Thyroid gland (tissue), 4 donors: ENCODE measurements around the gene TUBGCP3. TPM values are rescaled to one million over a fixed set of nuclear protein-coding genes. Genes with fewer than 3 reads are reported as not detected.

ENCODE experiments used
- DNase-seq, 2 donors: peaks; one replicate each; pipeline ENCODE4 v3.0.0-alpha.2; 2019
- H3K27ac ChIP-seq, 3 donors: fragments of 200-600 bp; sonication (generic); 1 replicate in 2 of 3; 2 replicates in 1 of 3; pipeline ENCODE4 v1.5.1; 2016 to 2019; ENCODE audit warnings: mild to moderate bottlenecking in 1 of 3, moderate library complexity in 1 of 3
- H3K27me3 ChIP-seq: fragments of 200-600 bp; sonication (generic); one replicate; pipeline ENCODE4 v1.5.1; 2019
- H3K36me3 ChIP-seq, 2 donors: fragments of 200-600 bp; sonication (generic); one replicate each; pipeline ENCODE4 v1.5.1; 2016 to 2019
- H3K4me1 ChIP-seq, 2 donors: fragments of 200-600 bp; sonication (generic); one replicate each; pipeline ENCODE4 v1.5.1; 2017 to 2019
- H3K4me3 ChIP-seq, 3 donors: fragments of 200-600 bp; sonication (generic); replicated peaks in 1 of 3; 1 replicate in 2 of 3; 2 replicates in 1 of 3; pipeline ENCODE4 v1.5.1; 2016; ENCODE audit warnings: mild to moderate bottlenecking in 1 of 3
- H3K9me3 ChIP-seq: fragments of 200-600 bp; sonication (generic); one replicate; pipeline ENCODE4 v1.5.1; 2017
- POLR2A ChIP-seq, 2 donors: fragments of 450-650 bp; IDR thresholded peaks; one replicate each; pipeline ENCODE4 v1.6.1; 2017; ENCODE audit warnings: antibody characterized with exemption in 2 of 2, mild to moderate bottlenecking in 2 of 2, moderate library complexity in 1 of 2
- WGBS, 2 donors: methylation state at CpG; one replicate each; pipeline ENCODE4 v1.1.5; 2017; 5-methylcytosine and 5-hydroxymethylcytosine counted together
- intact Hi-C: fragments of 100-400 bp; cut with DNase I; formaldehyde crosslinking; loops from one replicate; pipeline ENCODE4 v1.15.1; 2023
- total RNA-seq, 4 donors: library from RNA; depleted of rRNA; stranded (reverse); fragments of >200 nt; gene quantifications; one replicate each; pipeline ENCODE4 v1.2.3, GENCODE V29; 2016
- TF ChIP-seq, protein P1 (sequence below), 6 experiments: fragments of 200-600 bp in 3 of 6; fragments of 450-650 bp in 3 of 6; sonication (generic) in 3 of 6; IDR thresholded peaks; one replicate each; pipeline ENCODE4 v1.5.1; 2016 to 2019; ENCODE audit warnings: antibody characterized with exemption in 6 of 6, mild to moderate bottlenecking in 2 of 6, inconsistent platforms in 1 of 6, moderate library complexity in 1 of 6

TUBGCP3 gene
- total RNA-seq, 4 donors from 2014 or later: 27.4 to 49.1 (median 36.0) TPM

DNA sequence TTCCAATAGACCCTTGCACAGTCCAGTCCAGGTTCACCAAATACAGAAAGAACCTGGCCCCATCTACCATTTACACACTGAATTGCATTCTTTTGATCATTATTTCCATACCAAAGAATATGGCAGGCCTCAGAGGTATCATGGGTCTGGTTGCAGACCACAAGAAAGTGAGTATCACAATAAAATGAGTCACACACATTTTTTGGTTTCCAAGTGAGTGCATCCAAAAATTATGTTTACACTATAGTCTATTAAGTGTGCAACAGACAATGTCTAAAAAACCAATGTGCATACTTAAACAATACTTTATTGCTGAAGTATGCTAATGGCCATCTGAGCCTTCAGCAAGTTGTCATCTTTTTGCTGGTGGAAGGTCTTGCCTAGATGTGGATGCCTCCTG is 106.5 kb downstream of the TUBGCP3 start:
- no peaks in the 10 kb centered on the region for H3K9me3 ChIP-seq
- peaks cover 5 to 6% of the 10 kb centered on the region in 2 donors for H3K36me3 ChIP-seq
- DNase-seq: no peak
- TF ChIP-seq, protein P1, sequence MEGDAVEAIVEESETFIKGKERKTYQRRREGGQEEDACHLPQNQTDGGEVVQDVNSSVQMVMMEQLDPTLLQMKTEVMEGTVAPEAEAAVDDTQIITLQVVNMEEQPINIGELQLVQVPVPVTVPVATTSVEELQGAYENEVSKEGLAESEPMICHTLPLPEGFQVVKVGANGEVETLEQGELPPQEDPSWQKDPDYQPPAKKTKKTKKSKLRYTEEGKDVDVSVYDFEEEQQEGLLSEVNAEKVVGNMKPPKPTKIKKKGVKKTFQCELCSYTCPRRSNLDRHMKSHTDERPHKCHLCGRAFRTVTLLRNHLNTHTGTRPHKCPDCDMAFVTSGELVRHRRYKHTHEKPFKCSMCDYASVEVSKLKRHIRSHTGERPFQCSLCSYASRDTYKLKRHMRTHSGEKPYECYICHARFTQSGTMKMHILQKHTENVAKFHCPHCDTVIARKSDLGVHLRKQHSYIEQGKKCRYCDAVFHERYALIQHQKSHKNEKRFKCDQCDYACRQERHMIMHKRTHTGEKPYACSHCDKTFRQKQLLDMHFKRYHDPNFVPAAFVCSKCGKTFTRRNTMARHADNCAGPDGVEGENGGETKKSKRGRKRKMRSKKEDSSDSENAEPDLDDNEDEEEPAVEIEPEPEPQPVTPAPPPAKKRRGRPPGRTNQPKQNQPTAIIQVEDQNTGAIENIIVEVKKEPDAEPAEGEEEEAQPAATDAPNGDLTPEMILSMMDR (IDR thresholded peaks at IDR 0.05): no peak
- TF ChIP-seq POLR2A (IDR thresholded peaks at IDR 0.05): no peak
- intact Hi-C loops: no loop called here
- H3K4me3 ChIP-seq: no peak overlapping the region
- H3K4me1 ChIP-seq: no peaks in the 10 kb centered on the region
- no peaks in the 10 kb centered on the region for H3K27me3 ChIP-seq
- no peak overlapping the region for H3K27ac ChIP-seq

DNA sequence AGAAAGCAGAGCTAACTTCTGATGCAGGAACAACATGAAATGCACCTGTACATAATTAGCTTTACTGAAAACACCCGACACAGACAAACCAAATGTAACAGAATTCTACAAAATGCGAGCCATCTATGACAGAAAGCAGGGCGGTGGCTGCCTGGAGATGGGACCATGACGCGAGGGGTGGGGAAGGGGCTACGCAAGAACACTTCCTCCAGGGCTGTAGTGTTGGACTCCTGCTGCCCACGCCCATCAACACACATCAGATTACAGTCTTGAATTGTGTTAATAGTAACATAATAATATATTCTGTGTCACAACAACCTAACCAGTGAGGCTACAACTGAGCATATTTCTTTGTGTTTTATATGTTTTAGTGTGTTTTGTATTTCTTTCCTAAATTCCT is 108.6 kb downstream of the TUBGCP3 start:
- no peak for DNase-seq
- Histone ChIP-seq H3K4me1 (no peaks in the 10 kb centered on the region), H3K27ac (no peak overlapping the region), H3K36me3 (no peaks in the 10 kb centered on the region), H3K27me3 (no peaks in the 10 kb centered on the region), H3K9me3 (no peaks in the 10 kb centered on the region), H3K4me3 (no peak overlapping the region)
- intact Hi-C loops: no loop called here
- no peak for TF ChIP-seq POLR2A (IDR thresholded peaks at IDR 0.05)
- TF ChIP-seq, protein P1 (IDR thresholded peaks at IDR 0.05): no peak
- WGBS, 2 donors: 92 to 93% methylated on average over 7 of the region's 7 CpGs

DNA sequence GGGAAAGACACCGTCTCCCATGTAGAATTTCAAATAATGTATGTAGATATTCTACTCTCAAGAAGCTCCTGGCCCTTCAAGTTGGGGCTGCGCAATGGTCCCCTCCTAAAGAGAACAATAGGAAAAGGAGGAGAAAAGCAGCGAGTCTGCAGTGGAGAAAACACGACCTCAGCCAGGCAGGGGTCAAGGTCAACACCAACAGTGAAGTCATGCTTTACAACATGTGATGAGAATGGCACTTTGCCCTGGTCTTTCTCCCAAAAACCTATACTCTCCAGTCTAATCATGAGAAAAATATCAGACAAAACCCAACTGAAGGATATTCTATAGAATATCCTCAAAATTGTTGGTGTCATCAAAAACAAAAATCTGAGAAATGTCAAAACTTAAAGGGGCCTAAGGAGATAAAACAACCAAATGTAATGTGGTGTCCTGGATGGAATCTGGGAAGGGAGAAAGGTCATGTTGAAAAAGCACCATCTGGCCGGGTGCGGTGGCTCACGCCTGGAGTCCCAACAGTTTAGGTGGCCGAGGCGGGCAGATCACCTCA is 110.8 kb downstream of the TUBGCP3 start:
- no peaks in the 10 kb centered on the region for H3K4me1 ChIP-seq
- intact Hi-C loops: no loop called here
- H3K4me3 ChIP-seq: no peak overlapping the region
- no peaks in the 10 kb centered on the region for H3K27me3 ChIP-seq
- TF ChIP-seq POLR2A (IDR thresholded peaks at IDR 0.05): no peak
- TF ChIP-seq, protein P1 (IDR thresholded peaks at IDR 0.05): no peak
- DNase-seq: no peak
- H3K27ac ChIP-seq: no peak overlapping the region
- H3K9me3 ChIP-seq: no peaks in the 10 kb centered on the region
- H3K36me3 ChIP-seq: no peaks in the 10 kb centered on the region
- WGBS, 2 donors: 86 to 87% methylated on average over 9 of the region's 9 CpGs

DNA sequence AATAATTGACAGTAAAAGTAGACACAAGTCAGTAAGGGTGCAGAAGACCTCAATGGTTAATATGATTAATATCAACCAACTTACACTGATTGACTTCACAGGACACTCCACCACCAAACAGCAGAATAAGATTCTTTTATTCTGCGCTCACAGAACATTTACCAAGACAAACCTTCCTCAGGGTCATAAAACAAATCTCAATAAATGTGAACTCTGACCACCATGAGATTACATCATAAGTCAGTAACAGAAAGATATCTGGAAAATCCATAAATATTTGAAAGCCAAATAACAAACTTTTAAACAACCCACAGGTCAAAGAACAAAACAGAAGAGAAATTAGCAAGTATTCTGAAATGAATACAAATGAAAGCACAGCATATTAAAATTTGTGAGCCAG is 112.1 kb downstream of the TUBGCP3 start:
- DNase-seq: no peak
- no peaks in the 10 kb centered on the region for H3K4me1 ChIP-seq
- H3K4me3 ChIP-seq: no peak overlapping the region
- TF ChIP-seq, protein P1 (IDR thresholded peaks at IDR 0.05): no peak
- no peak for TF ChIP-seq POLR2A (IDR thresholded peaks at IDR 0.05)
- intact Hi-C loops: no loop called here
- whole genome bisulfite sequencing, 2 donors: 98% methylated on average over 1 of the region's 1 CpG
- no peaks in the 10 kb centered on the region for H3K27me3 ChIP-seq
- no peak overlapping the region for H3K27ac ChIP-seq
- no peaks in the 10 kb centered on the region for H3K36me3 ChIP-seq
- no peaks in the 10 kb centered on the region for H3K9me3 ChIP-seq

DNA sequence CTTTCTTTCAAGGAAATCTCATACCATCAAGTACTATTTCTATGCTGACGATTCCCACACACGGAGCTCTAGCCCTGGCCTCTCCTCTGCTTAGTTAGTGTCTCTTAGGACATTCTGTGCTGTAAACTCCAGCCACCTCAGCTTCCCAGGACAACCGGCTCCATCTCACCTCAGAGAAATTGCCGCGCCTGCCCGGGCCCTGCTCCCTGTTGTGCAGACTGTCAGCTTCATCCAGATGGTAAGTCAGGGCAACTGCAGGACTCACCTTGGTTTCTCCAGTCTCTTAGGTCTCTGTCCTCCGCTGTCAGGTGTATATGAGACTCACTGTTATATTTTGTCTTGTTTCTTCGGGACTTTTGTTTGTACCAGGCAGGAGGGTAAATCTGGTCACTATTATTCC is 113.1 kb downstream of the TUBGCP3 start:
- Histone ChIP-seq H3K4me1 (no peaks in the 10 kb centered on the region), H3K4me3 (no peak overlapping the region), H3K27me3 (no peaks in the 10 kb centered on the region), H3K36me3 (no peaks in the 10 kb centered on the region), H3K9me3 (no peaks in the 10 kb centered on the region), H3K27ac (no peak overlapping the region)
- no peak for DNase-seq
- TF ChIP-seq, protein P1 (IDR thresholded peaks at IDR 0.05): no peak
- TF ChIP-seq POLR2A (IDR thresholded peaks at IDR 0.05): no peak
- intact Hi-C loops: no loop called here
- WGBS, 2 donors: 76 to 78% methylated on average over 8 of the region's 8 CpGs
